Body of pancreas (tissue), 4 donors: ENCODE measurements around the gene ENHO. TPM values are rescaled to one million over a fixed set of nuclear protein-coding genes. Genes with fewer than 3 reads are reported as not detected.

Experiments used
- ATAC-seq: fragments of 150-250 bp; one replicate; pipeline ENCODE4 v1.9.1; 2016
- DNase-seq, 4 donors: peaks; one replicate each; pipeline ENCODE4 v3.0.0-alpha.2; 2019
- H3K27ac ChIP-seq, 4 donors: fragments of 200-600 bp; sonication (generic); 1 replicate in 3 of 4; 2 replicates in 1 of 4; pipeline versions ENCODE4 v1.5.1 to v1.6.1; 2016 to 2019; ENCODE audit warnings: mild to moderate bottlenecking in 1 of 4, mixed read lengths in 1 of 4, moderate library complexity in 1 of 4
- H3K27me3 ChIP-seq, 2 donors: fragments of 200-600 bp; sonication (generic); one replicate each; pipeline ENCODE4 v1.6.0; 2016; ENCODE audit warnings: mild to moderate bottlenecking in 1 of 2
- H3K36me3 ChIP-seq, 2 donors: fragments of 200-600 bp; sonication (generic); replicated peaks in 1 of 2; 2 replicates each; pipeline ENCODE4 v1.5.1; 2016; ENCODE audit warnings: low read depth in 2 of 2; ENCODE audit not compliant: insufficient read depth in 1 of 2
- H3K4me1 ChIP-seq: fragments of 200-600 bp; sonication (generic); one replicate; pipeline ENCODE4 v1.6.0; 2016
- H3K4me3 ChIP-seq, 2 donors: fragments of 200-600 bp; sonication (generic); 1 replicate in 1 of 2; 2 replicates in 1 of 2; pipeline ENCODE4 v1.5.1; 2016 to 2019
- H3K9me3 ChIP-seq, 3 donors: fragments of 200-600 bp; sonication (generic); 1 replicate in 2 of 3; 2 replicates in 1 of 3; pipeline ENCODE4 v1.5.1; 2016
- CTCF ChIP-seq, 7 experiments: fragments of 450-650 bp in 4 of 7; fragments of 200-600 bp in 3 of 7; sonication (generic) in 3 of 7; IDR thresholded peaks; one replicate each; pipeline ENCODE4 v1.5.1; 2016 to 2019; ENCODE audit warnings: antibody characterized with exemption in 7 of 7
- POLR2A ChIP-seq, 3 donors: fragments of 450-650 bp; IDR thresholded peaks; one replicate each; pipeline ENCODE4 v1.6.1; 2016; ENCODE audit warnings: antibody characterized with exemption in 3 of 3, mild to moderate bottlenecking in 2 of 3
- WGBS, 2 donors: methylation state at CpG; one replicate each; pipeline ENCODE4 v1.1.5; 2017; 5-methylcytosine and 5-hydroxymethylcytosine counted together
- intact Hi-C: fragments of 100-400 bp; cut with DNase I; formaldehyde crosslinking; loops from one replicate; pipeline ENCODE4 v1.15.1; 2023
- total RNA-seq, 2 donors: library from RNA; depleted of rRNA; stranded (reverse); fragments of >200 nt; gene quantifications; one replicate each; pipeline ENCODE4 v1.1.0, GENCODE V29; 2016

ENHO gene
- total RNA-seq, 2 donors from 2014 or later = 2.9 TPM; not detected in 1

- intact Hi-C loops = no loop called here
Measured at GRCh38 chr9:34505370-34506120, 17.2 kb downstream of the ENHO start.

GRCh38 chr9:34503406-34503805 is 19.4 kb downstream of the ENHO start:
- ATAC-seq (no peak), DNase-seq (no peak)
- no peaks in the 10 kb centered on the region for H3K9me3 ChIP-seq
- intact Hi-C loops = no loop called here
- no peaks in the 10 kb centered on the region for H3K27me3 ChIP-seq
- H3K27ac ChIP-seq = peak overlapping the region in 2 of 4 donors; percentile 54 to 61
- no peak overlapping the region for H3K4me3 ChIP-seq
- H3K4me1 ChIP-seq = peaks cover 22% of the 10 kb centered on the region
- no peaks in the 10 kb centered on the region for H3K36me3 ChIP-seq
- TF ChIP-seq CTCF (IDR thresholded peaks at IDR 0.05) (no peak), POLR2A (IDR thresholded peaks at IDR 0.05) (no peak)

More at GRCh38 chr9:34505370-34506120, 17.2 kb downstream of the ENHO start:
- H3K9me3 ChIP-seq = no peaks in the 10 kb centered on the region
- peaks cover 22% of the 10 kb centered on the region for H3K4me1 ChIP-seq
- ATAC-seq (no peak), DNase-seq (no peak)
- no peak overlapping the region for H3K27ac ChIP-seq
- H3K27me3 ChIP-seq = no peaks in the 10 kb centered on the region
- H3K36me3 ChIP-seq = no peaks in the 10 kb centered on the region
- 91 to 96% methylated on average over 5 of the region's 5 CpGs for WGBS, 2 donors
- TF ChIP-seq POLR2A (IDR thresholded peaks at IDR 0.05) = no peak
- TF ChIP-seq CTCF (IDR thresholded peaks at IDR 0.05) = no peak
- no peak overlapping the region for H3K4me3 ChIP-seq

- TF ChIP-seq CTCF (IDR thresholded peaks at IDR 0.05) (no peak), POLR2A (IDR thresholded peaks at IDR 0.05) (no peak)
- ATAC-seq (peak; percentile 5), DNase-seq (peak in 3 of 4 donors; percentile 16 to 42 (median 24))
- 45 to 47% methylated on average over 6 of the region's 6 CpGs for WGBS, 2 donors
- Histone ChIP-seq H3K27ac (peak overlapping the region in 3 of 4 donors; percentile 39 to 61 (median 54)), H3K4me3 (no peak overlapping the region), H3K4me1 (peaks cover 22% of the 10 kb centered on the region), H3K27me3 (no peaks in the 10 kb centered on the region), H3K9me3 (no peaks in the 10 kb centered on the region), H3K36me3 (no peaks in the 10 kb centered on the region)
- intact Hi-C loops = no loop called here
Measured at GRCh38 chr9:34502891-34503290, 19.9 kb downstream of the ENHO start.

GRCh38 chr9:34502471-34502870 is 20.3 kb downstream of the ENHO start:
- H3K4me3 ChIP-seq = no peak overlapping the region
- H3K4me1 ChIP-seq = peaks cover 22% of the 10 kb centered on the region
- TF ChIP-seq CTCF (IDR thresholded peaks at IDR 0.05) (no peak), POLR2A (IDR thresholded peaks at IDR 0.05) (no peak)
- DNase-seq (peak in 2 of 4 donors; percentile 22 to 46), ATAC-seq (peak; percentile 56)
- no peaks in the 10 kb centered on the region for H3K27me3 ChIP-seq
- no peaks in the 10 kb centered on the region for H3K9me3 ChIP-seq
- intact Hi-C loops = no loop called here
- H3K36me3 ChIP-seq = no peaks in the 10 kb centered on the region
- peak overlapping the region in 3 of 4 donors; percentile 39 to 61 (median 54) for H3K27ac ChIP-seq
- 25 to 33% methylated on average over 7 to 10 of the region's 10 CpGs for WGBS, 2 donors
